ENCODE data around the gene CCDC78. TPM values are rescaled to one million over a fixed set of nuclear protein-coding genes. Genes with fewer than 3 reads are reported as not detected.

CCDC78 gene
- total and polyA plus RNA-seq, 2 of the 4 experiments (the other 2 are of a cell fraction), result 0.54 to 4.6 TPM

GRCh38 chr16:725041-725376, 1.2 kb downstream of the CCDC78 start (continued):
- TF ChIP-seq ELK1 (IDR thresholded peaks at IDR 0.05; ENCODE audit: borderline replicate concordance, low read depth, low read length) (no peak), FOS (IDR thresholded peaks at IDR 0.05; ENCODE audit: low read depth, low read length) (no peak), USF2 (IDR thresholded peaks at IDR 0.05; ENCODE audit: low read depth, low read length) (no peak), CHD1 (IDR thresholded peaks at IDR 0.05; ENCODE audit: low read depth, low read length) (no peak), NFE2L2 (IDR thresholded peaks at IDR 0.05; ENCODE audit: low read depth, low read length) (no peak)

All from IMR-90 (cell line).